ENCODE data around the gene TIMM29.

Gene TIMM29

GRCh38 chr19:10888421-10888866 is 40.2 kb upstream of the TIMM29 start:
- no peak overlapping the region for H3K4me3 ChIP-seq (ENCODE audit: low read length)
- no peak for DNase-seq (ENCODE audit: low read depth)
- TF ChIP-seq CTCF (IDR thresholded peaks at IDR 0.05; ENCODE audit: insufficient read depth, low read depth, low read length, missing control alignments), result no peak

GRCh38 chr19:10889880-10890279 is 38.7 kb upstream of the TIMM29 start:
- no peak for DNase-seq (ENCODE audit: low read depth)
- no peak overlapping the region for H3K4me3 ChIP-seq (ENCODE audit: low read length)
- no peak for TF ChIP-seq CTCF (IDR thresholded peaks at IDR 0.05; ENCODE audit: insufficient read depth, low read depth, low read length, missing control alignments)

- H3K4me3 ChIP-seq (ENCODE audit: low read length), result peak overlapping the region; percentile 10
- DNase-seq (ENCODE audit: low read depth), result peak; percentile 97
- TF ChIP-seq CTCF (IDR thresholded peaks at IDR 0.05; ENCODE audit: insufficient read depth, low read depth, low read length, missing control alignments), result no peak
Observed at GRCh38 chr19:10891405-10892086, 37.1 kb upstream of the TIMM29 start.

GRCh38 chr19:10892256-10892655 is 36.4 kb upstream of the TIMM29 start:
- H3K4me3 ChIP-seq (ENCODE audit: low read length), result no peak overlapping the region
- TF ChIP-seq CTCF (IDR thresholded peaks at IDR 0.05; ENCODE audit: insufficient read depth, low read depth, low read length, missing control alignments), result no peak
- DNase-seq (ENCODE audit: low read depth), result no peak

- DNase-seq (ENCODE audit: low read depth), result no peak
- TF ChIP-seq CTCF (IDR thresholded peaks at IDR 0.05; ENCODE audit: insufficient read depth, low read depth, low read length, missing control alignments), result no peak
- H3K4me3 ChIP-seq (ENCODE audit: low read length), result no peak overlapping the region
Observed at GRCh38 chr19:10894911-10895213, 33.7 kb upstream of the TIMM29 start.

- DNase-seq (ENCODE audit: low read depth), result no peak
- TF ChIP-seq CTCF (IDR thresholded peaks at IDR 0.05; ENCODE audit: insufficient read depth, low read depth, low read length, missing control alignments), result no peak
- H3K4me3 ChIP-seq (ENCODE audit: low read length), result no peak overlapping the region
Observed at GRCh38 chr19:10895363-10895762, 33.2 kb upstream of the TIMM29 start.

- TF ChIP-seq CTCF (IDR thresholded peaks at IDR 0.05; ENCODE audit: insufficient read depth, low read depth, low read length, missing control alignments), result no peak
- DNase-seq (ENCODE audit: low read depth), result no peak
- H3K4me3 ChIP-seq (ENCODE audit: low read length), result no peak overlapping the region
Observed at GRCh38 chr19:10895920-10896319, 32.7 kb upstream of the TIMM29 start.

Measured in epithelial cell of esophagus (primary cell).